ENCODE data around the gene PLA2R1. TPM values are rescaled to one million over a fixed set of nuclear protein-coding genes. Genes with fewer than 3 reads are reported as not detected.

PLA2R1 gene
- 1.7 to 2.7 TPM (median 2.2 TPM) in 5 replicates for total RNA-seq (2022; extraction: Qiagen RNA extraction)

GRCh38 chr2:160062292-160063005, at the start of gene PLA2R1:
TSS of gene PLA2R1 (minus strand) at chr2:160062615. CDS start at chr2:160062403, 212 bp downstream.

DNA sequence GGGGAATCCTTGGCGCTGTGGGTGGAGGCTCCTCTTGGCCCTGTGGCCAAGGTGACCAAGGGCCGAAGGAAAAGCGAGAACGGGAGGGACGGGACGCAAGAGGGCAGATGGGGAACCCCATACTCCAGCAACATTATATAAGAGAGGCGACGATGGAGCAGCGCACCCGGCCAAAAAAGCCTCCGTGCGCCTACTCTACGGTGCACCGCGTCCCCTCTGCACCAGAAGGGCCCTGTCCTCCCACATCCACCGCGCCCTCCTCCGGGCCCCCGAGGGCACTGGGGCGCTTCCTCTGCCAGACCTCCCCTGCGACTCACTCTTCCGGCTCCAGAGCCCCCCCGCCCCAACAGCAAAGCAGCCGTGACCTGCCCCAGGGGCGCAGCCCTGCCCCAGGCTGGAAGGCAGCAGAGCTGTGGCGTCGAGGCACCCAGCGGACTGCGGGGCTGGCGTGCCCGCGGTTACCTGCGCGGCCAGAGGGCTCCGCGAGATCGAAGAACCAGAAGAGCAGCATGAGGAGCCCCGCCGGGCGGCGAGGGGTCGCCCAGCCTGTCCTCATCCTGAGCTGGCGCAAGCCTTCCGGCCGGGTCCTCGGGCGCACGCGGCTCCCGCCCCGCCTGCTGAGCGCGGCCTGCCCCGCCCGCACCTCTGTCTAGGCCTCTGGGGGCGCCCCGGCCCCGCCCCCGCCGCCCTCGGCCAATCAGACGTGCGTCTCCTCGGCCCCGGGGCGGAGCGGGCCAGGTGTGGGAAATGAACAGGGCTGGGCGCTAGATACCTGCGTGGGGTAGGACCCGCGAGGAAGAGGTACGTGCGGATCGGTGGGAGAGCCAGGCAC, 158.1 kb downstream of the PLA2R1 start, which contains the start of gene LY75:
Gene LY75, minus strand, starts transcription at position 630 of the 832 bp plus-strand sequence.

Other genes starting within 250 kb of the PLA2R1 start
- gene LY75, start 157.9 kb downstream of the PLA2R1 start, total RNA-seq (2022; extraction: Qiagen RNA extraction): 0.09 to 0.13 TPM (median 0.12 TPM) in 4 of 5 replicates, not detected in the other
- 0.35 to 1.2 TPM (median 0.60 TPM) in 5 replicates for gene ITGB6, start 137.7 kb upstream of the PLA2R1 start, total RNA-seq (2022; extraction: Qiagen RNA extraction)

All from A549 treated with dexamethasone at 1 μM for 4 hours (cell line).